ENCODE measurements around the gene UTF1.
"Not testable (repeated sequence)": the region's sequence is repeated elsewhere in the genome, so short reads cannot be mapped to it uniquely, and the experiment has no call there.

UTF1 gene

GRCh38 chr10:133265052-133265451 is 35.0 kb downstream of the UTF1 start:
- DNase-seq (ENCODE audit: low read depth), result not testable (repeated sequence)

DNA sequence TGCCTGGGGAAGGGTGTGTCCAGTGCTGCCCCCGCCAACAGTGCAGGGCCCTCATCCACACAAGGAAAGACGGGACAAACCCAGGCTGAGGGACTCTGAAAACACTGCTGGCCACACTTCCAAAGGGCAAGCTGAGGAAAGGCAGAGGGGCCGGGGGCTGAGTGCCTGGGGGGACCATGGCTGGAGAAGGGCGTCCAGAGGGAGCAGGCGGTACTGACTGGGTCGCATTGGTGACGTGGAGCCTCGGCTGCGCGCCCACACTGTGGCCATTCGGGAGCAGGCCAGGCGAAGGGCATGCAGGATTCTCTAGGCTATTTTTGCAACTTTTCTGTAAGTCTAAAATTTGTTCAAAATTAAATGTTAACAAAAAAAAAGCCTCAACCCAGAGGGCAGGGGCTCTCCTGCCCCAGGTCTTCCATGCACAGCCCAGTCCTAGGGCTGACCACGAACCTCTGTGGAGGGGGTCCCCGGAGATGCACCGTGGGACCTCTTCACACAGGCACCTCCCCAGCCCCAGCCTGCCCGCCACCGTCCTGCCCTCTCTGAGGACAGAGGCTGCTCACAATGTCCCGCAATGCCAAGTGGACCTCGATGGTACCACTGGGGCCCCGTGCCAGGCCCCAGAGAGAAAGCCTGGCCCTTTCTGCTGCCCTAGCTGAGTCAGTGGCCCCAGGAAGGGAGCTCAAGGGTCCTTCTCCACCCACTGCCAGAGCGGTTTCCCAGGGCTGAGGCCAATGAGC is 36.2 kb downstream of the UTF1 start:
- no peak for DNase-seq (ENCODE audit: low read depth)

DNA sequence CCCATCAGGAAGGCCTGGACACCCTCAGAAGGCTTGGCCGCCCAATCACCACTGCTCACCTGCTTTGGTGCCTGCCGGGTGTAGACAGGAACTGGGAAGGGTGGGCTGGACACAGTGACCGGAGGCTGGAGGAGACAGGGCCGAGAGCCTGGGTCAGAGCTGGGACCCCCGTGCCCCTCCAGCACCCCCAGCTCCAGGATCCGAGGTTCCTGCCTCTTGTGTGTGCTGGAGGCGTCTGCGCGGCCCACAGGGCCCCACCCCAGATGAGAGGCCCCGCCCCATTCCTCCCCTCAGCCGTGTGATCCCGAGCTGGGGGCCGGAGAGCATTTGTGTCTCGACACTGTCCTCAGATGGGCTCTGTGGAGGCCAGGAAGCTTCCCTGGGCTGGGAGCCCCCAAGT is 37.3 kb downstream of the UTF1 start:
- DNase-seq (ENCODE audit: low read depth), result no peak

GRCh38 chr10:133267829-133268228 is 37.8 kb downstream of the UTF1 start:
- DNase-seq (ENCODE audit: low read depth), result no peak

- DNase-seq (ENCODE audit: low read depth), result no peak
These were observed 38.5 kb downstream of the UTF1 start for GRCh38 chr10:133268532-133268931.

DNA sequence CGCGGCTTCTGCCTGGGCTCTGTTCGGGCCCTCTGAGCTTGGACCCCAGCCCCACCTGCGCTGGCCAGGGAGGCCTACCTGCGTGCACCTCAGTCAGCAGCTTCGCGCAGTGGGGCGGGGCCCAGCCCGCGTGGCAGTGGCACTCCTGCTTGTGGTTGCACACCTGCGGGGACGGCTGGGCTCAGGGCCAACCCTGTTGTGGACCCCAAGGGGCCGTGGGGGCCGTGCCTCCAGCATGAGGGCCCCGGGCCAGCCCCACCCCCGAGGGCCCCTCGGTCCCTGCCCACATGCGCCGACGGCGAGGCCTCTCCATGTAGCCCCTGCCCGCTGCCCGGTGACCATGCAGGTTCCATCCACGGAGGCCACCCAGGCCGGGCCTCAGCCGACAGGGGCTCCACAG is 39.4 kb downstream of the UTF1 start:
- no peak for DNase-seq (ENCODE audit: low read depth)

GRCh38 chr10:133270204-133270603 is 40.2 kb downstream of the UTF1 start:
- no peak for DNase-seq (ENCODE audit: low read depth)

DNA sequence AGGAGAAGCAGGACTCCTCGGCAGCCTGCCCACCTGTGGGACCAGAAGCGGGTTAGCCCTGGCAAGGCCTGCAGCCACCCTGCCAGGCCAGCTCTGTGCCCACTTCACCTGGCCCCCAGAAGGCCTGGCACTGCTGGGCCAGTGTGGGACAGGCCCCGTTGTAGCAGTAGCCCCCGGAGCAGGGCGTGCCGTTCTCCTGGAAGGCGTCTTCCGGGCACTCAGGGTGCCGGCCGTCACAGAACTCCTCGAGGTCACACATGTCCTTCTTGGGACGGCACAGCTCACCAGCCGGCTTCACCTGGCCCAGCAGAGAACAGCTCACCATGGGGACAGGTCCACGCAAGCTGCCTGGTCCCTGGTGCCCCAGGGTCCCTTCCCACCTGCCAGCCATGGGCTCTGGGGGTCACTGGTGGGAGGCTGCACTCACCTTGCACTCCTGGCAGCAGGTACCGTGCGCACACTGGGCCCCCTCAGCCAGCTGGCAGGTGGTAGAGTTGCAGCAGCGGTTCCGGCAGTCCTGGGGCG is 40.8 kb downstream of the UTF1 start:
- DNase-seq (ENCODE audit: low read depth), result no peak

- DNase-seq (ENCODE audit: low read depth), result no peak
These were observed 41.7 kb downstream of the UTF1 start for GRCh38 chr10:133271521-133272300.

DNA sequence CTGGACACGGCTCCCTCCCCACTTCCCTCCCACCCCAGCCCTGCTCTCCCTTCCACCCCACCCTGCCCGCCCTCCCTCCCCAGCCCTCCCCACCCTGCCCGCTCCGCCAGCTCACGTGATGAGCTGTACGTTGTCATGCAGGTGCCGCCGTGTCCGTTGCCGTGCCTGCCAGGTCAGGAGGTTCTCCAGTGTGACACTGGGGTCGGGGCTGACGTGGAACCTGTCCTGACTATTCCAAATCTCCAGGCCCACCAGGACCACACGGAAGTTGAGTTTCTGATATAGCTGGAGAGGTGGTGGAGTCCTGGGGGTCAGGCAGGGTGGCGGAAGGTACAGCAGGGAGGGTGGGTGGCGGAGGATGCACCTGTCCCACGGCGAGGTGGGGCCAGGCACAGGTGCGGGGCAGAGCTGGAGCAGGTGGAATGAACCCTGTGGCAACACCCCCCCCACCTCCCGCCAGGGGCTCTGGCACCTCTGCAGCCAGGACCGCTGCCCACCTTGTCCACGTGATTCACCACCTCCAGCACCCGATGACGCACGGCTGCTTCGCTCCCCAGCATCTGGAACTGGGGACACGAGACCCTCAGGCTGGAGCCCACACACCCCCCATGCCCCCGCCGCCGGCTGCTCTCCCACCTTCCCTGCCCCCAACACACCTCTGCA is 42.4 kb downstream of the UTF1 start:
- no peak for DNase-seq (ENCODE audit: low read depth)

DNA sequence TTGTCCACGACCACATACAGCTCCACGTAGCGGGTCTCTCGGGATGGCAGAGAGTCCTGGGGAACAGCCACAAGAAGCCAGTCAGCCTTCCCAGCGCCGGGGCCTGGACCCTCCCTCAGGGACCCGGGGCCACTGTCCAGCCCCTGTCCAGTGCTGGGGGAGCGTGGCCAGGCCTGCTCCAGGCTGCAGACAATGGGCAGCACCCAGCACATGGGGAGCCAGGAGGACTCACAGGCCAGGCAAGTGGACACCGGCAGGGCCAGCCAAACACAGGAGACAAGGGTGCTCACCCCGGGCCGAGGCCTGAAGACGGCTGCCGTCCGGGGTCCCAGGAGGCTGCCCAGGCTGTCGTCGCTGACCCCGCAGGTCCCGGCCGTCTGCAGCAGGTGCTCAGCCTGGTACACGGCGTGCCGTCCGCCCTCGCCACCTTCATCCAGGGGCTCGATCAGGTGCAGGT is 43.0 kb downstream of the UTF1 start:
- no peak for DNase-seq (ENCODE audit: low read depth)

- no peak for DNase-seq (ENCODE audit: low read depth)
These were observed 43.6 kb downstream of the UTF1 start for GRCh38 chr10:133273534-133274143.

GRCh38 chr10:133274751-133275683 is 45.0 kb downstream of the UTF1 start:
- DNase-seq (ENCODE audit: low read depth), result no peak

- no peak for DNase-seq (ENCODE audit: low read depth)
These were observed 45.7 kb downstream of the UTF1 start for GRCh38 chr10:133275684-133276092.

DNA sequence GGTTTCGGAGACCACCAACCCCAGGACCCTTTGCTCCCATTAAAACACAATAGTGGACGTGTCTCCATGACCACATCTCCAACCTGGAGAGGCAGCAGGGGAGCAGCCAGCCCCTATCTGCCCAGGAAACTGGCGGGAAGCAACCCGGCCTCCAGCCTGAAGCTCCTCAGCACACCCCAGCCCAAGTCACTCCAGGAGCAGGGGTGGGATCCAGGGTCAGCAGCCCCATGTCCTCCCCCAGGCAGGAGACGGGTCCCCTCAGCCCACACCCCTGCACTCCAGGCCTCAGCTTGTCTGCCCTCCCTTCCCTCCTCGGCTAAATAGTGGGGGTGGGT is 46.0 kb downstream of the UTF1 start:
- DNase-seq (ENCODE audit: low read depth), result no peak

- no peak for DNase-seq (ENCODE audit: low read depth)
These were observed 46.6 kb downstream of the UTF1 start, which contains the start of gene ADAM8 for GRCh38 chr10:133276435-133277201. ADAM8 (minus strand) TSS chr10:133276868; CDS start chr10:133276817, 51 bp downstream.

GRCh38 chr10:133277277-133277992 is 47.4 kb downstream of the UTF1 start:
- no peak for DNase-seq (ENCODE audit: low read depth)

- DNase-seq (ENCODE audit: low read depth), result peak; percentile 50
These were observed 48.1 kb downstream of the UTF1 start for GRCh38 chr10:133277993-133278576.

DNA sequence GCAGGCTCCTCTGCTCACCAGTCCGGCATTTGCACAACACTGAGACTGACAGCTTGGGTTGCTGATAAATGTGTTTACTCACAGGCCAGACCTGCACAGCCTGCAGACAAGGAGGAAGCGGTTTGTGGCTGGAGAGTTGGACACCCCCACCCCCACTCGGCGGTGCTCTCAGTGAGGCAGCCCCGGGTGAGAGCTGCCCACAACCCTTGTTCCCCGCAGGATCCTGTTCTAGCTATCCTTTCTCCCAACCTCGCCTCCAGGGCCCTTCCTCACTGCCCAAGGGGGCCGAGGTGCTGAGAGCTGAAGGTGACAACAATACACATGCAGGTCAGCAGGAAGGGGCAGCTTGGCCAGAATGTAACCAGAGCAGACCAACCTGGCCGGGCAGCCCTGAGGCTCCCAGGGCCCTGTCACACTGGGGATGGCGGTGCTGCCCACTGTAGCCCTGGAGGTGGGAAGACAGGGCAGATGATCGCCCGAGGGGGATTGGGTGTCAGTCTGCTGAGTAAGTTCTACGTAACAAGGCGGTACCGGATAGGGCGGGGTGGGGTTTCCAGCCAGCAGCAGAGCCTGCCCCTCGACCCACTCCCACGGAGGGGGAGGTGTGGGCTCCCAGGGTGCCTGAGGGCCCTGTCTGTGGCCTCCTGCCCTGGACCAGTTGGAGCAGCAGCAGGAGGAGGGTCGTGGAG is 48.7 kb downstream of the UTF1 start:
- DNase-seq (ENCODE audit: low read depth), result peak; percentile 97
